Measurements from ENCODE around the gene NFU1.

NFU1 gene

DNA sequence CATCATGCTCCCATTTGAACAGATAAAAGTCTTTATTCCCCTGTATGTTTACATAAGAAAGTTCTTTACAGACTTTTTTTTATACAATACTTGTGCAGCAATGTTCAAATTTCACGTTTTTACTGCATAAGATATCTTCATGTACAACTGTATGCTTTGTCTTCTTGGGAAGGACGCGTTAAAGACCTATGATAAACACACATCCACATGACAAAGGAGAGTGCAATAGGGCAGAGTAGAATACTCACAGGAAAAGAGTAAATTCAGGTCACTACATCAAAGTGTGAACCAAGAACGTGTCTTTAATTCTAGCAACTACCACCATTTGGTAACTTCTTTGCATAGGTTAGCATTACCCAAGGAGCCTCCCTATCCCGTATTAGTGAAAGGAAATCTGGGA is 33.7 kb upstream of the NFU1 start:
- Histone ChIP-seq H3K27me3 (ENCODE audit: control insufficient read depth in 3 of 3, insufficient read depth in 3 of 3, low read depth in 1 of 3, low read length in 3 of 3) (no peaks in the 10 kb centered on the region), H2BK15ac (ENCODE audit: low read length) (no peak overlapping the region), H3K36me3 (replicated peaks in 1 of 2; ENCODE audit: control insufficient read depth in 2 of 2, insufficient read depth in 2 of 2, low read length in 2 of 2) (peaks cover 0 to 12% of the 10 kb centered on the region in 2 donors), H2AK5ac (ENCODE audit: low read depth, low read length) (no peak overlapping the region), H3K18ac (ENCODE audit: low read length) (no peak overlapping the region), H3K4me1 (ENCODE audit: control insufficient read depth in 2 of 2, insufficient read depth in 1 of 2, low read depth in 1 of 2, low read length in 2 of 2) (peaks cover 0 to 2% of the 10 kb centered on the region in 2 donors), H4K8ac (ENCODE audit: low read depth, low read length) (no peak overlapping the region), H3K4me3 (ENCODE audit: low read length in 2 of 2) (no peak overlapping the region), H3K9ac (ENCODE audit: low read depth, low read length, poor library complexity) (no peak overlapping the region), H3K27ac (replicated peaks; ENCODE audit: low read length) (no peak overlapping the region), H2BK5ac (ENCODE audit: low read length) (no peak overlapping the region), H2AFZ (ENCODE audit: low read length) (no peak overlapping the region), H2BK120ac (ENCODE audit: low read depth, low read length) (no peak overlapping the region), H3K9me3 (replicated peaks in 1 of 2; ENCODE audit: control insufficient read depth in 2 of 2, insufficient read depth in 1 of 2, low read depth in 1 of 2, low read length in 2 of 2) (no peaks in the 10 kb centered on the region), H3K79me1 (ENCODE audit: low read depth, low read length) (no peaks in the 10 kb centered on the region), H3K23ac (ENCODE audit: low read depth, low read length, poor library complexity) (no peak overlapping the region), H3K14ac (ENCODE audit: low read length) (no peak overlapping the region), H2BK12ac (ENCODE audit: low read length) (no peak overlapping the region), H3K4me2 (ENCODE audit: insufficient read depth, low read length, poor library complexity, severe bottlenecking) (no peak overlapping the region), H3K4ac (ENCODE audit: low read length) (no peak overlapping the region), H4K91ac (ENCODE audit: low read depth, low read length, poor library complexity) (no peak overlapping the region)
- no peak for DNase-seq (ENCODE audit: low spot score)
- no CpG with 5 or more reads among the region's 5 CpGs for WGBS, 2 donors (ENCODE audit: extremely low coverage in 2 of 2, insufficient read length in 2 of 2, insufficient replicate concordance in 1 of 2)

DNA sequence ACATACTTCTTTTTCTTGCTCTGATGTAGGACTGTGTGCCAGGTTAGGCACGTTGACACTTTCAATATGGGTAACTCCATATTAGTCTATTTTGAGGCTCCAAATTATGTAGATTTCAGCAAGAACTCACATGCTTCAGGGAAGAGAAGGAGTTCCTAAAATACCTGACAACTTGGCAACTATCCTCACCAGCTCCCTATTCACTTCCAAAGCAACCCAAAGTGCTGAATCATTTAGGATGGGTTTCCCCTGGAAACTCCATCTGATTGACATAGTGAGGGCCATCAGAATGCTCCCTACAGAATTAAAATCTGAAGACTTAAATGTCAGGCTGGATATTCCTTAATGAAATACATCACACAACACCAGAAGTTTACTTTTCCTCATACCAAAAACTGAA is 32.5 kb upstream of the NFU1 start:
- Histone ChIP-seq H2AFZ (ENCODE audit: low read length) (no peak overlapping the region), H2BK5ac (ENCODE audit: low read length) (no peak overlapping the region), H3K27ac (replicated peaks; ENCODE audit: low read length) (no peak overlapping the region), H3K79me1 (ENCODE audit: low read depth, low read length) (no peaks in the 10 kb centered on the region), H3K18ac (ENCODE audit: low read length) (no peak overlapping the region), H2BK12ac (ENCODE audit: low read length) (no peak overlapping the region), H4K91ac (ENCODE audit: low read depth, low read length, poor library complexity) (no peak overlapping the region), H3K9ac (ENCODE audit: low read depth, low read length, poor library complexity) (no peak overlapping the region), H3K36me3 (replicated peaks in 1 of 2; ENCODE audit: control insufficient read depth in 2 of 2, insufficient read depth in 2 of 2, low read length in 2 of 2) (peaks cover 0 to 15% of the 10 kb centered on the region in 2 donors), H3K4ac (ENCODE audit: low read length) (no peak overlapping the region), H2BK15ac (ENCODE audit: low read length) (no peak overlapping the region), H2AK5ac (ENCODE audit: low read depth, low read length) (no peak overlapping the region), H2BK120ac (ENCODE audit: low read depth, low read length) (no peak overlapping the region), H3K4me3 (ENCODE audit: low read length in 2 of 2) (no peak overlapping the region), H4K8ac (ENCODE audit: low read depth, low read length) (no peak overlapping the region), H3K9me3 (replicated peaks in 1 of 2; ENCODE audit: control insufficient read depth in 2 of 2, insufficient read depth in 1 of 2, low read depth in 1 of 2, low read length in 2 of 2) (no peaks in the 10 kb centered on the region), H3K23ac (ENCODE audit: low read depth, low read length, poor library complexity) (no peak overlapping the region), H3K4me2 (ENCODE audit: insufficient read depth, low read length, poor library complexity, severe bottlenecking) (no peak overlapping the region), H3K14ac (ENCODE audit: low read length) (no peak overlapping the region), H3K27me3 (ENCODE audit: control insufficient read depth in 3 of 3, insufficient read depth in 3 of 3, low read depth in 1 of 3, low read length in 3 of 3) (no peaks in the 10 kb centered on the region), H3K4me1 (ENCODE audit: control insufficient read depth in 2 of 2, insufficient read depth in 1 of 2, low read depth in 1 of 2, low read length in 2 of 2) (peaks cover 0 to 2% of the 10 kb centered on the region in 2 donors)
- no peak for DNase-seq (ENCODE audit: low spot score)
- no CpG with 5 or more reads among the region's 1 CpG for WGBS, 2 donors (ENCODE audit: extremely low coverage in 2 of 2, insufficient read length in 2 of 2, insufficient replicate concordance in 1 of 2)

DNA sequence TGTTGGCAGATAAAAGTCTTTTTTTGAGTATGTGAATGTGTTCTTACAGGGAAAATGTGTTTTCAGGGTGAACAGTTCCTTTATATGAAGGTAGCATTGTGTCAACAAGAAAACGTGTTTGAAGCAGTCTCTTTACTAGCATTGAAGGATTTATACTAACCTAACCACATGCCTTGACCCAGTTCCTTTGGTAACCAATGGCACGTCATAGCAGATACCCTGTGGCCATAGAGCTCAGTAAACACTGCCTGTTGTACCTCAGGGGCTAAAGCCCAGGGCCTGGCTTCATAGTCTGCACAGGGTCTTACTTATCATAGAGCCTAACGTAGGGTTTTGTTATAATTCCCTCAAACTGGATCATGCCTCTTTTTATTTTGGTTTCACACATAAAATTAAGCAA is 32.1 kb upstream of the NFU1 start:
- Histone ChIP-seq H3K4ac (ENCODE audit: low read length) (no peak overlapping the region), H3K9me3 (replicated peaks in 1 of 2; ENCODE audit: control insufficient read depth in 2 of 2, insufficient read depth in 1 of 2, low read depth in 1 of 2, low read length in 2 of 2) (no peaks in the 10 kb centered on the region), H3K27me3 (ENCODE audit: control insufficient read depth in 3 of 3, insufficient read depth in 3 of 3, low read depth in 1 of 3, low read length in 3 of 3) (no peaks in the 10 kb centered on the region), H3K18ac (ENCODE audit: low read length) (no peak overlapping the region), H4K91ac (ENCODE audit: low read depth, low read length, poor library complexity) (no peak overlapping the region), H2AK5ac (ENCODE audit: low read depth, low read length) (no peak overlapping the region), H4K8ac (ENCODE audit: low read depth, low read length) (no peak overlapping the region), H3K4me2 (ENCODE audit: insufficient read depth, low read length, poor library complexity, severe bottlenecking) (no peak overlapping the region), H3K27ac (replicated peaks; ENCODE audit: low read length) (no peak overlapping the region), H2BK5ac (ENCODE audit: low read length) (no peak overlapping the region), H3K14ac (ENCODE audit: low read length) (no peak overlapping the region), H3K4me1 (ENCODE audit: control insufficient read depth in 2 of 2, insufficient read depth in 1 of 2, low read depth in 1 of 2, low read length in 2 of 2) (peaks cover 0 to 2% of the 10 kb centered on the region in 2 donors), H3K9ac (ENCODE audit: low read depth, low read length, poor library complexity) (no peak overlapping the region), H3K4me3 (ENCODE audit: low read length in 2 of 2) (no peak overlapping the region), H2AFZ (ENCODE audit: low read length) (no peak overlapping the region), H3K23ac (ENCODE audit: low read depth, low read length, poor library complexity) (no peak overlapping the region), H3K36me3 (replicated peaks in 1 of 2; ENCODE audit: control insufficient read depth in 2 of 2, insufficient read depth in 2 of 2, low read length in 2 of 2) (peaks cover 0 to 15% of the 10 kb centered on the region in 2 donors), H2BK15ac (ENCODE audit: low read length) (no peak overlapping the region), H2BK12ac (ENCODE audit: low read length) (no peak overlapping the region), H3K79me1 (ENCODE audit: low read depth, low read length) (no peaks in the 10 kb centered on the region), H2BK120ac (ENCODE audit: low read depth, low read length) (no peak overlapping the region)
- no CpG with 5 or more reads among the region's 3 CpGs for WGBS, 2 donors (ENCODE audit: extremely low coverage in 2 of 2, insufficient read length in 2 of 2, insufficient replicate concordance in 1 of 2)
- DNase-seq (ENCODE audit: low spot score): no peak

DNA sequence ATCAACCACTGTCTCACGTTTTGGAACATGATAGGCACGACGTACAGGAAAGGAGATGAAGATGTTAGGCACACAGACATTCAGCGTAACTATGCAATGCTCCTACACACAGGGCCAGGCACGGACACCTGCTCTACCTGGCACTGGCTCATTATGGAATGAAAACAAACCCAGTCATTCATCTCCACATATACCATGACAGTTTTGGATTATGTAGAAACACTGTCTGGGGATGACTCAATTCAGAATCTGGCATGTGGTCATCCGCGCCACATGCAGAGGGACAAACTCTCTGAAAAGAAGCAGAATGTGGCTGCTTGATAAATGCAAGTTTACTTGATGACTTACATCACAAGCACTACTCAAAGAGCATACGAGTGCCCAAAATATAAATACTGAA is 29.5 kb upstream of the NFU1 start:
- no peak overlapping the region for H2BK5ac ChIP-seq (ENCODE audit: low read length)

More for the DNA sequence above, 29.5 kb upstream of the NFU1 start:
- Histone ChIP-seq H3K18ac (ENCODE audit: low read length) (no peak overlapping the region), H3K4me2 (ENCODE audit: insufficient read depth, low read length, poor library complexity, severe bottlenecking) (no peak overlapping the region), H3K36me3 (replicated peaks in 1 of 2; ENCODE audit: control insufficient read depth in 2 of 2, insufficient read depth in 2 of 2, low read length in 2 of 2) (peaks cover 0 to 18% of the 10 kb centered on the region in 2 donors), H3K9me3 (replicated peaks in 1 of 2; ENCODE audit: control insufficient read depth in 2 of 2, insufficient read depth in 1 of 2, low read depth in 1 of 2, low read length in 2 of 2) (no peaks in the 10 kb centered on the region), H3K27ac (replicated peaks; ENCODE audit: low read length) (no peak overlapping the region), H2BK15ac (ENCODE audit: low read length) (no peak overlapping the region), H3K4me3 (ENCODE audit: low read length in 2 of 2) (no peak overlapping the region), H3K9ac (ENCODE audit: low read depth, low read length, poor library complexity) (no peak overlapping the region), H3K4me1 (ENCODE audit: control insufficient read depth in 2 of 2, insufficient read depth in 1 of 2, low read depth in 1 of 2, low read length in 2 of 2) (no peaks in the 10 kb centered on the region), H3K23ac (ENCODE audit: low read depth, low read length, poor library complexity) (no peak overlapping the region), H4K8ac (ENCODE audit: low read depth, low read length) (no peak overlapping the region), H3K14ac (ENCODE audit: low read length) (no peak overlapping the region), H2AFZ (ENCODE audit: low read length) (no peak overlapping the region), H3K79me1 (ENCODE audit: low read depth, low read length) (no peaks in the 10 kb centered on the region), H4K91ac (ENCODE audit: low read depth, low read length, poor library complexity) (no peak overlapping the region), H3K4ac (ENCODE audit: low read length) (no peak overlapping the region), H2AK5ac (ENCODE audit: low read depth, low read length) (no peak overlapping the region), H3K27me3 (ENCODE audit: control insufficient read depth in 3 of 3, insufficient read depth in 3 of 3, low read depth in 1 of 3, low read length in 3 of 3) (no peaks in the 10 kb centered on the region), H2BK12ac (ENCODE audit: low read length) (no peak overlapping the region), H2BK120ac (ENCODE audit: low read depth, low read length) (no peak overlapping the region)
- WGBS, 2 donors (ENCODE audit: extremely low coverage in 2 of 2, insufficient read length in 2 of 2, insufficient replicate concordance in 1 of 2): no CpG with 5 or more reads among the region's 8 CpGs
- DNase-seq (ENCODE audit: low spot score): no peak

Measured in neuronal stem cell (in vitro differentiated cells).